PFSK-1 (cell line): Measurements from ENCODE around the gene PRDM16.

ENCODE experiments used
- FOXP2 ChIP-seq: optimal IDR thresholded peaks from 2 replicates; pipeline ENCODE3; 2011; ENCODE audit warnings: borderline replicate concordance, control low read depth, inconsistent platforms; ENCODE audit not compliant: insufficient read depth; ENCODE audit errors: extremely low read length, extremely low read depth
- POLR2AphosphoS5 ChIP-seq: IDR thresholded peaks from 2 replicates; pipeline ENCODE4 v1.6.1; 2012; ENCODE audit warnings: low read depth, mild to moderate bottlenecking, control low read depth, low read length, moderate library complexity
- REST ChIP-seq, 2 experiments: IDR thresholded peaks; 2 replicates each; pipeline versions ENCODE4 v1.6.1 to v1.8.0; 2011 to 2012; ENCODE audit warnings: low read depth in 2 of 2, low read length in 2 of 2, control low read depth in 1 of 2, inconsistent platforms in 1 of 2, mild to moderate bottlenecking in 1 of 2, moderate library complexity in 1 of 2; ENCODE audit not compliant: insufficient read depth in 1 of 2
- SIN3A ChIP-seq: IDR thresholded peaks from 2 replicates; pipeline ENCODE4 v1.6.1; 2012; ENCODE audit warnings: mild to moderate bottlenecking, low read length, moderate library complexity, borderline replicate concordance; ENCODE audit not compliant: insufficient read depth
- TAF1 ChIP-seq: IDR thresholded peaks from 2 replicates; pipeline ENCODE4 v1.6.1; 2012; ENCODE audit warnings: low read length, control low read depth, borderline replicate concordance; ENCODE audit not compliant: insufficient read depth

- TF ChIP-seq POLR2AphosphoS5 = no peak
- TF ChIP-seq REST (IDR thresholded peaks at IDR 0.05; ENCODE audit: insufficient read depth in 1 of 2, low read depth in 2 of 2, low read length in 2 of 2) = no peak
- no peak for TF ChIP-seq TAF1
- no peak for TF ChIP-seq FOXP2
- TF ChIP-seq SIN3A = no peak
Measured at GRCh38 chr1:3417082-3417739, 348.2 kb downstream of the PRDM16 start.
